ENCODE data around the gene SMIM1. TPM values are rescaled to one million over a fixed set of nuclear protein-coding genes. Genes with fewer than 3 reads are reported as not detected.
"Not testable (repeated sequence)": the region's sequence is repeated elsewhere in the genome, so short reads cannot be mapped to it uniquely, and the experiment has no call there.

The SMIM1 gene
- total and polyA plus RNA-seq, 2 experiments from 2014 or later, result 20.9 to 25.8 TPM

- Histone ChIP-seq H3K4me1 (ENCODE audit: low read depth) (peaks cover 4% of the 10 kb centered on the region), H3K9me3 (ENCODE audit: low read depth) (no peaks in the 10 kb centered on the region), H3K27me3 (peaks cover 10% of the 10 kb centered on the region), H3K4me3 (no peak overlapping the region), H3K27ac (no peak overlapping the region), H3K36me3 (no peaks in the 10 kb centered on the region)
- TF ChIP-seq CTCF (IDR thresholded peaks at IDR 0.05; ENCODE audit: low read depth, low read length), result no peak
- no peak for DNase-seq (ENCODE audit: low read depth in 1 of 2, low spot score in 1 of 2)
Measured at GRCh38 chr1:3799976-3800685, 27.6 kb downstream of the SMIM1 start.

GRCh38 chr1:3800795-3801194 is 28.2 kb downstream of the SMIM1 start:
- not testable (repeated sequence) for H3K9me3 ChIP-seq (ENCODE audit: low read depth); H3K36me3 ChIP-seq; H3K27ac ChIP-seq; H3K4me3 ChIP-seq; H3K4me1 ChIP-seq (ENCODE audit: low read depth); DNase-seq (ENCODE audit: low read depth in 1 of 2, low spot score in 1 of 2)
- peaks cover 10% of the 10 kb centered on the region for H3K27me3 ChIP-seq

GRCh38 chr1:3803905-3804626 is 31.5 kb downstream of the SMIM1 start:
- no peak for TF ChIP-seq CTCF (IDR thresholded peaks at IDR 0.05; ENCODE audit: low read depth, low read length)
- H3K4me1 ChIP-seq (ENCODE audit: low read depth), result no peaks in the 10 kb centered on the region
- DNase-seq (ENCODE audit: low read depth in 1 of 2, low spot score in 1 of 2), result peak in 1 of 2 donors; percentile 52
- H3K27me3 ChIP-seq, result peaks cover 10% of the 10 kb centered on the region
- no peak overlapping the region for H3K4me3 ChIP-seq
- peak overlapping the region; percentile 48 for H3K27ac ChIP-seq
- no peaks in the 10 kb centered on the region for H3K36me3 ChIP-seq
- H3K9me3 ChIP-seq (ENCODE audit: low read depth), result no peaks in the 10 kb centered on the region

- not testable (repeated sequence) for H3K36me3 ChIP-seq; H3K4me1 ChIP-seq (ENCODE audit: low read depth); H3K4me3 ChIP-seq; H3K9me3 ChIP-seq (ENCODE audit: low read depth)
- H3K27ac ChIP-seq, result peak overlapping the region; percentile 48
- DNase-seq (ENCODE audit: low read depth in 1 of 2, low spot score in 1 of 2), result peak in 1 of 2 donors; percentile 23
- peaks cover 10% of the 10 kb centered on the region for H3K27me3 ChIP-seq
Measured at GRCh38 chr1:3804627-3804944, 32.0 kb downstream of the SMIM1 start.

GRCh38 chr1:3805038-3805437 is 32.5 kb downstream of the SMIM1 start:
- H3K27me3 ChIP-seq, result peaks cover 7% of the 10 kb centered on the region
- DNase-seq (ENCODE audit: low read depth in 1 of 2, low spot score in 1 of 2), result no peak
- H3K27ac ChIP-seq, result no peak overlapping the region
- H3K4me3 ChIP-seq, result no peak overlapping the region
- H3K9me3 ChIP-seq (ENCODE audit: low read depth), result no peaks in the 10 kb centered on the region
- no peaks in the 10 kb centered on the region for H3K4me1 ChIP-seq (ENCODE audit: low read depth)
- no peak for TF ChIP-seq CTCF (IDR thresholded peaks at IDR 0.05; ENCODE audit: low read depth, low read length)
- H3K36me3 ChIP-seq, result no peaks in the 10 kb centered on the region

- Histone ChIP-seq H3K27me3 (no peaks in the 10 kb centered on the region), H3K27ac (no peak overlapping the region), H3K4me3 (no peak overlapping the region), H3K4me1 (ENCODE audit: low read depth) (no peaks in the 10 kb centered on the region), H3K36me3 (no peaks in the 10 kb centered on the region), H3K9me3 (ENCODE audit: low read depth) (no peaks in the 10 kb centered on the region)
- TF ChIP-seq CTCF (IDR thresholded peaks at IDR 0.05; ENCODE audit: low read depth, low read length), result no peak
- no peak for DNase-seq (ENCODE audit: low read depth in 1 of 2, low spot score in 1 of 2)
Measured at GRCh38 chr1:3807769-3808168, 35.2 kb downstream of the SMIM1 start.

Data from cardiac muscle cell (in vitro differentiated cells and primary cell).